ENCODE data around the gene PRR27.

The PRR27 gene

DNA sequence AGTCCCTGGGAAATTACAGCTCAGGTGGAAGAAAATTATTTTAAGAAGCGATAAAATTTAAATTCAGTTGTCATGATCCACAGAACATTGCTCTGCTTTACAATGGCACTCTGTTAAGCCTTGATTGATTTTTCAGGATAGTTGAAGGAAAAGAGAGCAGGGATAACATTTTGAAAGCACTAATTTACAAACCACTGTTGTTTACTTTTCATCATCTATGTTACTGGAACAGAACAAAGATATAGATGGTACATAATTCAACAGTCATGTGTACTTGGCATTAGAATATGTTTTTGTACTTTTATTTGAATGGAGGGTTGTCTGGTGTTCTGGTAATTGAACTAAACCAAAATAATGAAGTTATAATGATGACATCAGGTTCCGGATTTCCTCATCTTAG, 38.9 kb downstream of the PRR27 start:
- TF ChIP-seq CTCF (IDR thresholded peaks at IDR 0.05; ENCODE audit: insufficient read depth, low read length), result no peak
- no peak for TF ChIP-seq POLR2AphosphoS5 (IDR thresholded peaks at IDR 0.05; ENCODE audit: low read depth)
- no peak for TF ChIP-seq REST (IDR thresholded peaks at IDR 0.05; ENCODE audit: insufficient replicate concordance, low read depth)
- no peak for TF ChIP-seq GABPA (IDR thresholded peaks at IDR 0.05; ENCODE audit: low read depth)
- no peak for TF ChIP-seq SPI1 (IDR thresholded peaks at IDR 0.05; ENCODE audit: borderline replicate concordance, low read depth)
- no peak for DNase-seq (ENCODE audit: low read depth in 1 of 2, low spot score in 1 of 2)
- no peaks in the 10 kb centered on the region for H3K27me3 ChIP-seq (ENCODE audit: insufficient read depth, poor library complexity, severe bottlenecking)
- no peak overlapping the region for H3K27ac ChIP-seq (replicated peaks)
- H3K4me3 ChIP-seq (replicated peaks; ENCODE audit: insufficient read depth, low read length), result no peak overlapping the region

DNA sequence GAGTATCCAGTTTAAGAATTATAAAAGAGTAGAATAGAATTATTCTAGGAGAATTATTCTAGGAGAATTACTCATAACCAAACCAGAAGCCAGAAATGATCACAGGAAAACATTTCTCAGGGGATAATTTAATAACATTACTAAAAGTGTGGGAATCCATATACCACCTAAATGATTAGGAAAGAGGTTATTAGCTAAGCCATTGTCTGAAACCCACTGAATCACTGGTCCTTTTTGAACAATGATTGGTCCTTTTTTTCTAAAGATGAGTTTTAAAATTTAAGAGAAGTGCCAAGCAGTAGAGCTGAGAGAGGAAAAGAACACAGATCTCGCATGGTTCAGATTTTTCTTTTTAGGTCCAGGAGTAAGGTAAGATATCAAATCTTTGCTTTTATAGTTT, 41.4 kb downstream of the PRR27 start, which contains the start of gene ODAM:
TSS of gene ODAM (plus strand) at position 301 of the 400 bp plus-strand sequence. CDS start 819 bp downstream, outside the sequence.
- TF ChIP-seq POLR2AphosphoS5 (IDR thresholded peaks at IDR 0.05; ENCODE audit: low read depth), result no peak
- no peak for TF ChIP-seq CTCF (IDR thresholded peaks at IDR 0.05; ENCODE audit: insufficient read depth, low read length)
- no peak for TF ChIP-seq SPI1 (IDR thresholded peaks at IDR 0.05; ENCODE audit: borderline replicate concordance, low read depth)
- TF ChIP-seq REST (IDR thresholded peaks at IDR 0.05; ENCODE audit: insufficient replicate concordance, low read depth), result no peak
- no peak for TF ChIP-seq GABPA (IDR thresholded peaks at IDR 0.05; ENCODE audit: low read depth)

GRCh38 chr4:70196857-70197256, 42.8 kb downstream of the PRR27 start:
- H3K27ac ChIP-seq (replicated peaks), result no peak overlapping the region
- H3K4me3 ChIP-seq (replicated peaks; ENCODE audit: insufficient read depth, low read length), result no peak overlapping the region
- TF ChIP-seq GABPA (IDR thresholded peaks at IDR 0.05; ENCODE audit: low read depth), result no peak
- no peak for TF ChIP-seq POLR2AphosphoS5 (IDR thresholded peaks at IDR 0.05; ENCODE audit: low read depth)
- H3K27me3 ChIP-seq (ENCODE audit: insufficient read depth, poor library complexity, severe bottlenecking), result no peaks in the 10 kb centered on the region
- DNase-seq (ENCODE audit: low read depth in 1 of 2, low spot score in 1 of 2), result no peak

More for the DNA sequence above, 41.4 kb downstream of the PRR27 start, which contains the start of gene ODAM:
- no peak within 1 kb of the TSS for H3K27ac ChIP-seq (replicated peaks)
- no peak for DNase-seq (ENCODE audit: low read depth in 1 of 2, low spot score in 1 of 2)
- H3K27me3 ChIP-seq (ENCODE audit: insufficient read depth, poor library complexity, severe bottlenecking), result no peaks in the 10 kb centered on the region
- no peak within 1 kb of the TSS for H3K4me3 ChIP-seq (replicated peaks; ENCODE audit: insufficient read depth, low read length)

DNA sequence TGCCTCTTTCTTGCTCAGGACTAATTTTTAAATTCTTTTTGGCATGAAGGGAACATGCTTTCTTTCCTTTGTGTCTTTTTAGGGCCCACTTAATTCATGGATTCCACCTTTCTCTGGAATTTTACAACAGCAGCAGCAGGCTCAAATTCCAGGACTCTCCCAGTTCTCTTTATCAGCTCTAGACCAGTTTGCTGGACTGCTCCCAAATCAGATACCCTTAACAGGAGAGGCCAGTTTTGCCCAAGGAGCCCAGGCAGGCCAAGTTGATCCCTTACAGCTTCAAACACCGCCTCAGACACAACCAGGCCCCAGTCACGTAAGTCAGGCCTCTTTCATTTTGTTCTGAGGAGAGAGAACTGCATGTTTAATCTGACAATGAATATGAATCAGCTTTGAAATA, 43.8 kb downstream of the PRR27 start:
- DNase-seq (ENCODE audit: low read depth in 1 of 2, low spot score in 1 of 2), result no peak
- H3K4me3 ChIP-seq (replicated peaks; ENCODE audit: insufficient read depth, low read length), result no peak overlapping the region
- no peak overlapping the region for H3K27ac ChIP-seq (replicated peaks)
- H3K27me3 ChIP-seq (ENCODE audit: insufficient read depth, poor library complexity, severe bottlenecking), result no peaks in the 10 kb centered on the region
- TF ChIP-seq POLR2AphosphoS5 (IDR thresholded peaks at IDR 0.05; ENCODE audit: low read depth), result no peak
- TF ChIP-seq GABPA (IDR thresholded peaks at IDR 0.05; ENCODE audit: low read depth), result no peak
- no peak for TF ChIP-seq CTCF (IDR thresholded peaks at IDR 0.05; ENCODE audit: insufficient read depth, low read length)
- no peak for TF ChIP-seq SPI1 (IDR thresholded peaks at IDR 0.05; ENCODE audit: borderline replicate concordance, low read depth)
- TF ChIP-seq REST (IDR thresholded peaks at IDR 0.05; ENCODE audit: insufficient replicate concordance, low read depth), result no peak
